Activated CD4-positive, alpha-beta T cell treated with anti-CD3 and anti-CD28 coated beads, Interleukin-2, amount 10 ng/mL, durations not matched to agents 7 days and 5 days (primary cell): ENCODE data around the gene KIAA1217. TPM values are rescaled to one million over a fixed set of nuclear protein-coding genes. Genes with fewer than 3 reads are reported as not detected.
"Not testable (repeated sequence)": the region's sequence is repeated elsewhere in the genome, so short reads cannot be mapped to it uniquely, and the experiment has no call there.

Experiments
- CTCF ChIA-PET: fragments of 350-600 bp; sonication (Branson Sonifier 250); formaldehyde crosslinking; loops from one replicate; lab custom pipeline; 2021; ENCODE audit warnings: antibody characterized with exemption; lab: Charles Lee
- POLR2A ChIA-PET: fragments of 350-600 bp; sonication (Branson Sonifier 250); formaldehyde crosslinking; loops from one replicate; lab custom pipeline; 2021; ENCODE audit warnings: antibody characterized with exemption; lab: Charles Lee
- DNase-seq: peaks from one replicate; pipeline ENCODE4 v3.0.0-alpha.2; 2020
- H3K27ac Mint-ChIP-seq: one replicate; pipeline ENCODE4 v1.8.0; 2021; ENCODE audit warnings: mild to moderate bottlenecking, moderate library complexity, mixed read lengths
- H3K27me3 Mint-ChIP-seq: one replicate; pipeline ENCODE4 v1.8.0; 2021; ENCODE audit warnings: mixed read lengths
- H3K36me3 Mint-ChIP-seq: one replicate; pipeline ENCODE4 v1.8.0; 2021; ENCODE audit warnings: low read depth, mixed read lengths
- H3K4me1 Mint-ChIP-seq: one replicate; pipeline ENCODE4 v1.8.0; 2021; ENCODE audit warnings: mixed read lengths
- H3K4me3 Mint-ChIP-seq: one replicate; pipeline ENCODE4 v1.8.0; 2021; ENCODE audit warnings: mild to moderate bottlenecking, moderate library complexity, mixed read lengths
- H3K9me3 Mint-ChIP-seq: one replicate; pipeline ENCODE4 v1.8.0; 2021; ENCODE audit warnings: mixed read lengths
- total RNA-seq, 2 experiments: library from RNA; stranded (reverse); gene quantifications; one replicate each; pipeline ENCODE4 v1.2.3, GENCODE V29; 2021

Gene KIAA1217
- total RNA-seq, 2 experiments from 2014 or later = 0.32 to 0.33 TPM

DNA sequence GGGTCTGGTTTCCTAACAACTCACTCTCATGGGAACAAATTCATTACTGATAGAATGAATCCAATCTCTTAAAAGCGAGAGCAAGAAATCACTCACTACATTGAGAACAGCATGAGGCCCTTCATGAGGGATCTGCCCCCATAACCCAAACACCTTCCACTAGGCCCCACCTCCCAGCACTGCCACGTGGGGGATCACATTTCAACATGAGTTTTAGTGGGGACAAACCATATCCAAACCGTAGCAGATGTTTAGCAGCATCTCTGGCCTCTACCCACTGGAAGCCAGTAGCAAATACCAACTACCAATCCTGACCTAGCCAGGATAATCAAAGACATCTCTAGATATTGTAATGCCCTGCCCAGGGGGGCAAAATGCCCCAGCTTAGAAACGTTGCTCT, 270.9 kb downstream of the KIAA1217 start:
- H3K36me3 Mint-ChIP-seq = no peaks in the 10 kb centered on the region
- peaks cover 3% of the 10 kb centered on the region for H3K27me3 Mint-ChIP-seq
- DNase-seq = no peak
- peaks cover 7% of the 10 kb centered on the region for H3K4me1 Mint-ChIP-seq
- POLR2A ChIA-PET = no interaction called here
- CTCF ChIA-PET = no interaction called here
- H3K9me3 Mint-ChIP-seq = no peaks in the 10 kb centered on the region
- H3K27ac Mint-ChIP-seq = no peak overlapping the region
- no peak overlapping the region for H3K4me3 Mint-ChIP-seq

DNA sequence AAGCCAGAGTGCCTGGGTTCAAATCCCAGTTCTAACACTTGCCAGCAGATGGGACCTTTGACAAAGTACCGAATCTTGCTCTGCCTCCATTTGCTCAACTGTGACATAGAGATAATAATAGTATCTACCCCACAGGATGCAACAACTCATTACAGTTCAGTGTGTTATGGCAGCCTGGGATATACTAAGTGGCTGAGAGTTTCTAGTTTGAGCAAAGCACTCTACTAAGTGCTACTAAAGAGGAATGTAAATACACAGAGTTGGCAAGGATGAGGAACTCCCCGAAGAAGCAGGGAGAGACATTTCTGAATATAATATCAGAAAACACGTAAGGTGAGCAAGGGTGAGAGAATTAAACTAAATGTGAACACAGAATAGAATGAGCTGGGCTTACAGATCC, 271.5 kb downstream of the KIAA1217 start:
- Mint-ChIP-seq H3K4me3 (no peak overlapping the region), H3K36me3 (no peaks in the 10 kb centered on the region), H3K27me3 (peaks cover 3% of the 10 kb centered on the region), H3K4me1 (peaks cover 7% of the 10 kb centered on the region), H3K27ac (no peak overlapping the region), H3K9me3 (no peaks in the 10 kb centered on the region)
- CTCF ChIA-PET = interaction anchor here (1.2 kb wide), 1 partner anchor 14 kb away, joined by 3 read pairs; no protein-coding TSS in a partner anchor
- POLR2A ChIA-PET = no interaction called here
- no peak for DNase-seq

GRCh38 chr10:24481241-24481640, 272.3 kb downstream of the KIAA1217 start:
- Mint-ChIP-seq H3K4me3 (no peak overlapping the region), H3K36me3 (no peaks in the 10 kb centered on the region), H3K27ac (no peak overlapping the region), H3K4me1 (peaks cover 7% of the 10 kb centered on the region), H3K27me3 (no peaks in the 10 kb centered on the region), H3K9me3 (no peaks in the 10 kb centered on the region)
- no peak for DNase-seq
- POLR2A ChIA-PET = no interaction called here
- CTCF ChIA-PET = interaction anchor here (1.2 kb wide), 1 partner anchor 13 kb away, joined by 3 read pairs; no protein-coding TSS in a partner anchor

- DNase-seq, POLR2A ChIA-PET, H3K27me3 Mint-ChIP-seq, H3K4me3 Mint-ChIP-seq, H3K4me1 Mint-ChIP-seq, H3K36me3 Mint-ChIP-seq, H3K27ac Mint-ChIP-seq, H3K9me3 Mint-ChIP-seq: not testable (repeated sequence)
- CTCF ChIA-PET = interaction anchor here (0.6 kb wide), 1 partner anchor 1917 kb away, joined by 4 read pairs; no protein-coding TSS in a partner anchor
Measured at GRCh38 chr10:24482713-24483112, 273.8 kb downstream of the KIAA1217 start.

GRCh38 chr10:24483701-24484100, 274.8 kb downstream of the KIAA1217 start:
- no peaks in the 10 kb centered on the region for H3K36me3 Mint-ChIP-seq
- peaks cover 7% of the 10 kb centered on the region for H3K4me1 Mint-ChIP-seq
- peak overlapping the region; percentile 31 for H3K27ac Mint-ChIP-seq
- ChIA-PET POLR2A (interaction anchor here (0.5 kb wide), 1 partner anchor 48 kb away, joined by 6 read pairs; no protein-coding TSS in a partner anchor), CTCF (no interaction called here)
- no peaks in the 10 kb centered on the region for H3K9me3 Mint-ChIP-seq
- H3K4me3 Mint-ChIP-seq = no peak overlapping the region
- peak; percentile 25 for DNase-seq
- H3K27me3 Mint-ChIP-seq = no peaks in the 10 kb centered on the region

DNA sequence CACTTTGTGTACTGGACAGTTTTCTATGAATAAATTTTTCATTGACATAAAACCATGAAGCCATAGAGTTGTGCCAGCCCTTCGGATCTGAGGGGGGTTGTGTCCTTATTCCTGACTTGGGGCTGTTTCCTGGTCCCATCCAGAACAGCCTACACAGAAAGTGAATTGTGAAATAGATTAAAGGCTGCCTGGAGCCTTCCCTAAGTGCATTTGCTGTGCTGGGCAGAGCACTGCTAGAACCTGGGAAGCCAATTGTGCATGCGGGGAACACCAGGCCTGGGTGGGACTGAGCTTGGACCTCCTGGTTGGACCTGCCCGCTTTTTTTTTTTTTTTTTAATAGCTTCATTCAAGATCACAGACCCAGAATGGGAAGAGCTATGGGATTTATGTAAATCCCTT, 275.8 kb downstream of the KIAA1217 start:
- Mint-ChIP-seq H3K27ac (no peak overlapping the region), H3K4me3 (no peak overlapping the region), H3K9me3 (no peaks in the 10 kb centered on the region), H3K4me1 (peaks cover 7% of the 10 kb centered on the region), H3K36me3 (no peaks in the 10 kb centered on the region), H3K27me3 (no peaks in the 10 kb centered on the region)
- ChIA-PET POLR2A (no interaction called here), CTCF (interaction anchor here (1.0 kb wide), 1 partner anchor 34 kb away, joined by 3 read pairs; no protein-coding TSS in a partner anchor)
- DNase-seq = no peak

GRCh38 chr10:24485304-24485703, 276.4 kb downstream of the KIAA1217 start:
- Mint-ChIP-seq H3K4me3 (no peak overlapping the region), H3K4me1 (peaks cover 7% of the 10 kb centered on the region), H3K36me3 (no peaks in the 10 kb centered on the region), H3K27ac (no peak overlapping the region), H3K9me3 (no peaks in the 10 kb centered on the region), H3K27me3 (no peaks in the 10 kb centered on the region)
- ChIA-PET CTCF (no interaction called here), POLR2A (no interaction called here)
- DNase-seq = no peak

- no peak for DNase-seq
- Mint-ChIP-seq H3K4me3 (no peak overlapping the region), H3K36me3 (no peaks in the 10 kb centered on the region), H3K4me1 (peaks cover 2% of the 10 kb centered on the region), H3K27me3 (no peaks in the 10 kb centered on the region), H3K27ac (no peak overlapping the region), H3K9me3 (no peaks in the 10 kb centered on the region)
- POLR2A ChIA-PET = interaction anchor here (0.6 kb wide), 1 partner anchor 12 kb away, joined by 3 read pairs; no protein-coding TSS in a partner anchor
- CTCF ChIA-PET = interaction anchor here (0.7 to 0.8 kb wide), 3 partner anchors 17 to 1934 kb away, joined by 3 read pairs; no protein-coding TSS in a partner anchor
Measured at GRCh38 chr10:24488631-24489030, 279.7 kb downstream of the KIAA1217 start.

- POLR2A ChIA-PET = no interaction called here
- H3K4me3 Mint-ChIP-seq = no peak overlapping the region
- no peaks in the 10 kb centered on the region for H3K27me3 Mint-ChIP-seq
- CTCF ChIA-PET = no interaction called here
- no peak overlapping the region for H3K27ac Mint-ChIP-seq
- H3K9me3 Mint-ChIP-seq = no peaks in the 10 kb centered on the region
- no peaks in the 10 kb centered on the region for H3K4me1 Mint-ChIP-seq
- no peak for DNase-seq
- no peaks in the 10 kb centered on the region for H3K36me3 Mint-ChIP-seq
Measured at GRCh38 chr10:24493165-24493564, 284.2 kb downstream of the KIAA1217 start.

GRCh38 chr10:24494236-24494635, 285.3 kb downstream of the KIAA1217 start:
- no peaks in the 10 kb centered on the region for H3K36me3 Mint-ChIP-seq
- H3K4me1 Mint-ChIP-seq = no peaks in the 10 kb centered on the region
- ChIA-PET CTCF (interaction anchor here (1.6 kb wide), 1 partner anchor 13 kb away, joined by 3 read pairs; no protein-coding TSS in a partner anchor), POLR2A (no interaction called here)
- H3K27me3 Mint-ChIP-seq = no peaks in the 10 kb centered on the region
- no peak overlapping the region for H3K27ac Mint-ChIP-seq
- DNase-seq = no peak
- H3K9me3 Mint-ChIP-seq = no peaks in the 10 kb centered on the region
- no peak overlapping the region for H3K4me3 Mint-ChIP-seq

- no peaks in the 10 kb centered on the region for H3K4me1 Mint-ChIP-seq
- no peaks in the 10 kb centered on the region for H3K27me3 Mint-ChIP-seq
- no peak overlapping the region for H3K27ac Mint-ChIP-seq
- no peaks in the 10 kb centered on the region for H3K9me3 Mint-ChIP-seq
- POLR2A ChIA-PET = no interaction called here
- no peaks in the 10 kb centered on the region for H3K36me3 Mint-ChIP-seq
- H3K4me3 Mint-ChIP-seq = no peak overlapping the region
- no peak for DNase-seq
- CTCF ChIA-PET = interaction anchor here (0.5 to 1.6 kb wide), 3 partner anchors 14 to 941 kb away, joined by 3 to 5 read pairs (median 3); no protein-coding TSS in a partner anchor
Measured at GRCh38 chr10:24494777-24495176, 285.8 kb downstream of the KIAA1217 start.

DNA sequence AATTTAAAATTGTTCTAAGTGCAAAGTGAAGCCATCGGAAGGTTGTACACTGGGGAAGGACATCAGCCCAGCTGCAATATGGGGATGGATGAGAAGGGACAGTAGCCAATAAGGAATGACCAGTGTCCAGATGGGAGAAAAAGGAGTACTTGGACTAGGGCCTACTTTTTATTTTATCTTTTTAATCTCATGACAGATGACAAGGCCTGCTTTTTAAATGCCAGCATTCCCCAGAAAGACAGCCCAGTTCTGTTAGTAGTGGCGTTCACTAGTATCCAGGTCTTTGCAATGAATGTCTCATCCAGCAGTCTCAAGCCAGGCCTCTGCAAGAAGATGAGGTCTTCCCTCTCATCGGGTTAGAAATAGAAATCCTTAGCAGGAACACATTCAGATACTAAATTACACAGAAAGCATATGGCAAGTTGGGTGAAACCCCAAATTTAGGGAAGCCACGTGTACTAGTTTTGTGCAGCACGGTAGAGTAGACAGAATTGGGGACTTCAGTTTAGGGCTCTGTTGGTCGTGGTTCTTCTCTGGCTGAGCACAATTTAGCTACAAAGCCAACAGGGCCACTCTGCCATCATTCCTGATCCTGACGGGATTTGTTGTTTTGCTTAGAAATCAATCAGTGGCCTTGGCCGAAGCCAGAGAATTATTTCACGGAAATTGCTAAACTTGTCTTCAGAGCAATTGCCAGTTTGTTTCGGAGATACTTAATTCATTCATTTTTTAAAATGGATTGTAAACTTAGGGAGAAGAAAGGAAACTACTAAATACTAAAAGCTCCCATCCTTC, 286.9 kb downstream of the KIAA1217 start:
- Mint-ChIP-seq H3K4me1 (no peaks in the 10 kb centered on the region), H3K36me3 (no peaks in the 10 kb centered on the region), H3K9me3 (no peaks in the 10 kb centered on the region), H3K4me3 (no peak overlapping the region), H3K27ac (no peak overlapping the region), H3K27me3 (no peaks in the 10 kb centered on the region)
- CTCF ChIA-PET = no interaction called here
- POLR2A ChIA-PET = no interaction called here
- DNase-seq = no peak

- CTCF ChIA-PET = interaction anchor here (1.0 kb wide), 1 partner anchor 43 kb away, joined by 3 read pairs; no protein-coding TSS in a partner anchor
- Mint-ChIP-seq H3K36me3 (no peaks in the 10 kb centered on the region), H3K27me3 (no peaks in the 10 kb centered on the region), H3K4me3 (no peak overlapping the region), H3K4me1 (no peaks in the 10 kb centered on the region), H3K27ac (no peak overlapping the region), H3K9me3 (no peaks in the 10 kb centered on the region)
- POLR2A ChIA-PET = no interaction called here
- DNase-seq = no peak
Measured at GRCh38 chr10:24496906-24497305, 288.0 kb downstream of the KIAA1217 start.
